Measurements from ENCODE around the gene SCD.

The SCD gene

GRCh38 chr10:100357059-100357858 lies 10.2 kb downstream of the SCD start:
- H3K4me2 ChIP-seq (ENCODE audit: low read length): no peak overlapping the region
- H3K4me3 ChIP-seq (ENCODE audit: low read depth, low read length): no peak overlapping the region
- H3K27me3 ChIP-seq (ENCODE audit: control insufficient read depth, insufficient read depth, low read length): no peaks in the 10 kb centered on the region
- H3K9ac ChIP-seq: no peak overlapping the region
- H3K79me2 ChIP-seq: no peaks in the 10 kb centered on the region
- H3K9me3 ChIP-seq (ENCODE audit: control insufficient read depth, low read length): no peaks in the 10 kb centered on the region
- H3K27ac ChIP-seq: no peak overlapping the region
- TF ChIP-seq CTCF (IDR thresholded peaks at IDR 0.05): no peak
- no peaks in the 10 kb centered on the region for H3K36me3 ChIP-seq (ENCODE audit: control insufficient read depth, insufficient read depth, low read length)
- no peak overlapping the region for H2AFZ ChIP-seq
- peaks cover 7% of the 10 kb centered on the region for H3K4me1 ChIP-seq

GRCh38 chr10:100359030-100359432 lies 12.0 kb downstream of the SCD start:
- Histone ChIP-seq H2AFZ (no peak overlapping the region), H3K4me2 (ENCODE audit: low read length) (peak overlapping the region; percentile 36), H3K27me3 (ENCODE audit: control insufficient read depth, insufficient read depth, low read length) (no peaks in the 10 kb centered on the region), H3K4me3 (ENCODE audit: low read depth, low read length) (no peak overlapping the region), H3K79me2 (no peaks in the 10 kb centered on the region), H3K9ac (no peak overlapping the region), H3K9me3 (ENCODE audit: control insufficient read depth, low read length) (no peaks in the 10 kb centered on the region), H3K36me3 (ENCODE audit: control insufficient read depth, insufficient read depth, low read length) (no peaks in the 10 kb centered on the region), H3K4me1 (peaks cover 21% of the 10 kb centered on the region), H3K27ac (no peak overlapping the region)
- TF ChIP-seq CTCF (IDR thresholded peaks at IDR 0.05): no peak

- Histone ChIP-seq H3K27ac (no peak overlapping the region), H3K4me2 (ENCODE audit: low read length) (peak overlapping the region; percentile 36), H3K79me2 (no peaks in the 10 kb centered on the region), H3K4me1 (peaks cover 25% of the 10 kb centered on the region), H3K9ac (no peak overlapping the region), H2AFZ (no peak overlapping the region), H3K36me3 (ENCODE audit: control insufficient read depth, insufficient read depth, low read length) (no peaks in the 10 kb centered on the region), H3K4me3 (ENCODE audit: low read depth, low read length) (no peak overlapping the region), H3K27me3 (ENCODE audit: control insufficient read depth, insufficient read depth, low read length) (no peaks in the 10 kb centered on the region), H3K9me3 (ENCODE audit: control insufficient read depth, low read length) (no peaks in the 10 kb centered on the region)
- TF ChIP-seq CTCF (IDR thresholded peaks at IDR 0.05): no peak
Observed at GRCh38 chr10:100359529-100360150, 12.6 kb downstream of the SCD start.

GRCh38 chr10:100360234-100360633 lies 13.2 kb downstream of the SCD start:
- H3K27me3 ChIP-seq (ENCODE audit: control insufficient read depth, insufficient read depth, low read length): no peaks in the 10 kb centered on the region
- H2AFZ ChIP-seq: no peak overlapping the region
- no peak overlapping the region for H3K9ac ChIP-seq
- no peak for TF ChIP-seq CTCF (IDR thresholded peaks at IDR 0.05)
- H3K4me1 ChIP-seq: peaks cover 29% of the 10 kb centered on the region
- no peak overlapping the region for H3K4me2 ChIP-seq (ENCODE audit: low read length)
- no peaks in the 10 kb centered on the region for H3K79me2 ChIP-seq
- H3K27ac ChIP-seq: no peak overlapping the region
- H3K4me3 ChIP-seq (ENCODE audit: low read depth, low read length): no peak overlapping the region
- H3K36me3 ChIP-seq (ENCODE audit: control insufficient read depth, insufficient read depth, low read length): no peaks in the 10 kb centered on the region
- no peaks in the 10 kb centered on the region for H3K9me3 ChIP-seq (ENCODE audit: control insufficient read depth, low read length)

Measured in parathyroid adenoma (tissue), 2 donors.